ENCODE data around the gene STARD13. TPM values are rescaled to one million over a fixed set of nuclear protein-coding genes. Genes with fewer than 3 reads are reported as not detected.

The STARD13 gene
- total RNA-seq, 2 donors from 2014 or later, result 0.50 to 1.4 TPM

DNA sequence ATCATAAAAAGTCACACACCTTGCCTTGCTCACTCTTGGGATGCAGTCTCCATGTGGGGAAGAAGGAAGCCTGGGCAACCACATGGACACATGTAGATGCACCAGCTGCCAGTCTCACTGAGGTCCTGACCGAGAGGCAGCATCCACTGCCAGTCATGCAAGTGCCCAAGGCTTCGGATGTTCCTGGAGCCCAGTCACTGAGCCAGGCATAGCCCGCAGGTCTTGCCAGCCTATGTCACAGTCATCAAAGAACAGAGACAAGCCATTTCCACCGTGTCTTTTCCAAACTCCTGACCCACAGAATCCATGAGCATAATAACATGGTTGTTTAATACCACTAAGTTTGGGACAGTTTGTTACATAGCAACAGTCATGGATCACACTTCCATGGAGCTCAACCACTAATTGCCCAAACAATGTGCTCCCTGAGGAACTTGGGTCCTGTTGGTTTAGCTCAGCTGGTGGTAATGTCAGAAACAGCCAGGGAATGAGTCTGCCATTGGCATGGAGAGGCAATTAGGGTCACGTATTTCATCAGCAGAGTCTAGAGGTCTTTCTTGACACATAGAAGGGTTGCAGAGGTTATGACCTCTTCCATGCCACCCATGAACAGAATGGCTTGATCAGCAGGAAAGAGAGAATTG lies 21.5 kb downstream of the STARD13 start:
- no peak for DNase-seq
- no peaks in the 10 kb centered on the region for H3K27me3 Mint-ChIP-seq (ENCODE audit: low read depth)
- H3K4me3 Mint-ChIP-seq, result no peak overlapping the region
- H3K27ac Mint-ChIP-seq, result no peak overlapping the region
- H3K36me3 Mint-ChIP-seq (ENCODE audit: insufficient read depth in 2 of 2), result no peaks in the 10 kb centered on the region
- no peaks in the 10 kb centered on the region for H3K9me3 Mint-ChIP-seq
- H3K4me1 Mint-ChIP-seq (ENCODE audit: low read depth), result no peaks in the 10 kb centered on the region
- ATAC-seq (replicated peaks in 1 of 2), result no peak

DNA sequence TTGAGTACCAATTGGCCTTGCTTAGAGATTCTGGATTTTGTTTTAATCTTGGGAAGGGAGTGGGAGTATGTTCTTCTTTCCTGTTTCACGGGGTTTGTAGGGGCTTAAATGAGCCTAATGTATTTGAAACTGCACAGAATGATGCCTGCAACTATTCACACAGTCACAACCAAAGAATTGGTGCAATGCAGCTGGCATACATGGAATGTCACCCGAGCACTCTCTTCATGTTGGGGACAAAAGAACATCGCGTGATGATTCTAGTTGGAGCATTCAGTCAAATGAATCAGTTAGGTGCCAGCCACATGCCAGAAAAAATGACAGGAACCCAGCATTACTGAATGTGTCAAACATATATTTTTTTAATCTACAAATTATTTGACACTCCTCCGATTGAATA lies 22.1 kb downstream of the STARD13 start:
- Mint-ChIP-seq H3K27ac (no peak overlapping the region), H3K9me3 (no peaks in the 10 kb centered on the region), H3K36me3 (ENCODE audit: insufficient read depth in 2 of 2) (no peaks in the 10 kb centered on the region), H3K4me1 (ENCODE audit: low read depth) (no peaks in the 10 kb centered on the region), H3K4me3 (no peak overlapping the region), H3K27me3 (ENCODE audit: low read depth) (no peaks in the 10 kb centered on the region)
- ATAC-seq (replicated peaks in 1 of 2), result no peak
- DNase-seq, result no peak

DNA sequence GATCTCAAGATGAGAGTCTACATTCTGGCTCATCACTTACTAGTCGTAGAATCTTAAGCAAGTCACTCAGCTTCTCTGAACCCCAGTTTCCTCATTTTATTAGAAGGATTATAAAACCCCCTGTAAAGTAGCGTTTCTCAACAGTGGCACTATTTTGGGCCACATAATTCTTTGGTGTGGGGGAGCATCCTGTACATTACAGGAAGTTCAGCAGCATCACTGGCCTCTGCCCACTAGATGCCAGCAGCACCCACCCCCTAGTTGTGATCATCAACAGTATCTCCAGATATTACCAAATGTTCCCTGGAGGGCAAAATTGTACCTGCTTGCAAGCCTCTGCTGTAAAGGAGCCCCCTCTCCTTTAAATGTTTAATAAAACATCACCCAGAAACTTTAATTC lies 22.6 kb downstream of the STARD13 start:
- no peaks in the 10 kb centered on the region for H3K9me3 Mint-ChIP-seq

DNA sequence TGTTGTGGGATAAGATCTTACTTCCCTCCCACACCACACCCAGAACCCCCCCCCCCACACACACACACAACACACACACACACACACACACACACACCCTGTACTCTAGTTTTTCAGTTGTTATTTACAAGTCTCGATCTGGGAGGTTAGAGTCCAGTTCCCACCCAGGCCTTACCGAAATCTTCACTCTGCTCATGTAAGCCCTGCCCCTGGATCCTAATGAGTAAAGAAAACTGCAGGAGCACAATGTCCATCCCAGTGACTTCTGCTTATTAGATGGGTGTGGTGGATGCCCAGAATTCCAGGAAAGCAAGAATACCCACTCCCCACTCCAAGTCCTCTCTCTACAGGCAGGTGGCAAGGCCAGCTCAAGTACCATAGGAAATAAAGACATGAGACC lies 23.0 kb downstream of the STARD13 start:
- Mint-ChIP-seq H3K4me1 (ENCODE audit: low read depth) (no peaks in the 10 kb centered on the region), H3K27ac (no peak overlapping the region), H3K9me3 (no peaks in the 10 kb centered on the region), H3K36me3 (ENCODE audit: insufficient read depth in 2 of 2) (no peaks in the 10 kb centered on the region), H3K4me3 (no peak overlapping the region), H3K27me3 (ENCODE audit: low read depth) (no peaks in the 10 kb centered on the region)
- ATAC-seq (replicated peaks in 1 of 2) (no peak), DNase-seq (no peak)

More for the DNA sequence above, 22.6 kb downstream of the STARD13 start:
- no peak overlapping the region for H3K27ac Mint-ChIP-seq
- no peak for ATAC-seq (replicated peaks in 1 of 2)
- DNase-seq, result no peak
- no peaks in the 10 kb centered on the region for H3K36me3 Mint-ChIP-seq (ENCODE audit: insufficient read depth in 2 of 2)
- H3K4me3 Mint-ChIP-seq, result no peak overlapping the region
- no peaks in the 10 kb centered on the region for H3K27me3 Mint-ChIP-seq (ENCODE audit: low read depth)
- H3K4me1 Mint-ChIP-seq (ENCODE audit: low read depth), result no peaks in the 10 kb centered on the region

DNA sequence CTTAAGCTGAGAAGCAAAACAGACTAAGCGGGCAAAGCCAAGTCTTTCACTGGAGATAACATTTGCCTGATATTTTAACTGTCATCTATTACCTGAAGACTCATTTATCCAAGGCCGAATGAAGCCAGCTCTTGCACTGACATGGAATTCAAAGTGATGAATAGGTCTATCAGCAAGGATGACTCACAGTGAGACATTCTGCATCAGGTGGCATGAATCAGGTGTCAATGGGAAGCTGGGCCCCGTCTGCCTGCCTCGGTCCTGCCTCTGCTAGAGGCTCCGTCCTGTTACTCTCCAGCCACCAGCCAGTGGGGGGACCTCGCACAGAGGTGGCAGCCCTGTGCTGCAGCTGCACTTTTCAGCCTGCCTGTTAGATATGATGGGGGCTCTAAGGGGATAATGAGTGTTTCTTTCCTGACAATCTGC lies 23.5 kb downstream of the STARD13 start:
- Mint-ChIP-seq H3K27me3 (ENCODE audit: low read depth) (no peaks in the 10 kb centered on the region), H3K36me3 (ENCODE audit: insufficient read depth in 2 of 2) (no peaks in the 10 kb centered on the region), H3K9me3 (no peaks in the 10 kb centered on the region), H3K27ac (no peak overlapping the region), H3K4me1 (ENCODE audit: low read depth) (no peaks in the 10 kb centered on the region), H3K4me3 (no peak overlapping the region)
- DNase-seq, result no peak
- ATAC-seq (replicated peaks in 1 of 2), result no peak

DNA sequence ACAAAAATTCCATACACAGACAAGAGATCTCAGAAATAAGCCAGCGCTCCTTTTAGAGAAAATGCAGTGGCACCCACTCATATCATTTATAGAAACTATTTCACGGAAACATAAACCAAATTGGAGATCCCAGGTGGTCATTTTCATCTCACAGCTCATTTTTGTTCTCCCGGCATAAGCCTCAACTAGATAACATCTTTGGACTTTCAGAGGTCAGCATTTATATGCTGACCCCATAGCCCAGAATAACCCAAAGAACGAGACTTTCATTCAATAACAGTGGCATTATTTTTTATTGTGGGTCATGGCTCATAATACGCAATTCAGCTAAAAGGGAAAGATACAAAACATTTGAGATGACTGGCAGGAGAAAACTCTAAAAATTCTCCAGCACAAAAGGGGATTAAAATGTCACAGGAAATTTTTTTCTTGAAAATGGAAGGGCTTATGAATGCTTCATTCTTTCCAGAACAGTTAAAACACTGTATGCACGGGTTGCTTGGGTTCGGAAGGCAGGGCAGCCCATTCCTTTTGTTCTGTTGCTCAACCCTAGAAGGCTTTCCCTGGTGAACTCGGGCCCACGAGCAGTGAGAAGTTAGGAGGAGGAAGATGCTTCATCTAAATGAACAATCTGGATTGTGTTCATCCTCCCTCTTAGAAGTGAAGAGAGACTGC lies 24.0 kb downstream of the STARD13 start:
- no peak overlapping the region for H3K4me3 Mint-ChIP-seq
- H3K27me3 Mint-ChIP-seq (ENCODE audit: low read depth), result no peaks in the 10 kb centered on the region
- no peaks in the 10 kb centered on the region for H3K36me3 Mint-ChIP-seq (ENCODE audit: insufficient read depth in 2 of 2)
- no peaks in the 10 kb centered on the region for H3K4me1 Mint-ChIP-seq (ENCODE audit: low read depth)
- DNase-seq (no peak), ATAC-seq (replicated peaks in 1 of 2) (no peak)
- no peak overlapping the region for H3K27ac Mint-ChIP-seq
- H3K9me3 Mint-ChIP-seq, result no peaks in the 10 kb centered on the region

DNA sequence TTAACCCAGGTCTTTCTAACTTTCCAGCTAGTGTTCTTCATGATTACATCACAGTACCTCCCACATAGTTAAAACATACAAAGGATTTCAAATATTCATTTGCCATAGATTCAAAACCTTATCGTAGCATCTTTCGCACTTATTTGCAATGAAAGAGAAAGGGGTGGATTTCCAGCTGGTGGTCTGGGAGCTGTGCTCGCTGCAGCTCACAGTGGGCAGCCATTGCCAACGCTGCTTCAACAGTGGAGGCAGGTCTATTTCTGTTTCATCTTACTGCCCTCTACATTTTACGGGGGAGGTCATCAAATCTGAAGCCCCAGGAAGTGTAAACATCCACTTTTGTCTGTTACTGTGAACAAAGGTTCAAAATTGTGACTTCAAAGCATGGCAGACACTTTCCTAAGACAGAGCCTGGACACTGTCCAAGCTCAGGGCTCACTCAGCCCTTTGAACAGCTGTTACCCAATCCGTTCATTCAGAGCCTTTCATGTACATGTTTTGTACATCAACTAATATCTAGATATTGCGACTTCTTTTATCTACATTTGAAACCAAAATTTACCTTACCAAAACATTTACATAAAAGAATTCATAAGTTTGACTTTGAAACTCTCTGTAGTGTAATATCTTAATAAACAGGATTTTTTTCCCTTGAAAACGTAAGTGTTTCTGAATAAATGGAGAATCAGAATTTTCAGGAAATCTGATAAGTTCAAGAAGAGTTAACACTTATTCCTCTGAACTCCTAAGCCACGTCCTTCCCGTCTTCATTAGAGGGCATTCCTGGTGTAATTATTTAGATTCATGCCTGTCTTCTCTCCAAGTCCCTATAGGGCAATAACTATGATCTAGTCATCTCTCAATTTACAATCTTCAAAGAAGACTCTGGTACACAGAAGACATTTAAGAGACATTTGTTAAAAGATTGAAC lies 25.1 kb downstream of the STARD13 start:
- Mint-ChIP-seq H3K27ac (no peak overlapping the region), H3K4me1 (ENCODE audit: low read depth) (no peaks in the 10 kb centered on the region), H3K4me3 (no peak overlapping the region), H3K9me3 (no peaks in the 10 kb centered on the region), H3K36me3 (ENCODE audit: insufficient read depth in 2 of 2) (no peaks in the 10 kb centered on the region), H3K27me3 (ENCODE audit: low read depth) (no peaks in the 10 kb centered on the region)
- ATAC-seq (replicated peaks in 1 of 2) (no peak), DNase-seq (no peak)

DNA sequence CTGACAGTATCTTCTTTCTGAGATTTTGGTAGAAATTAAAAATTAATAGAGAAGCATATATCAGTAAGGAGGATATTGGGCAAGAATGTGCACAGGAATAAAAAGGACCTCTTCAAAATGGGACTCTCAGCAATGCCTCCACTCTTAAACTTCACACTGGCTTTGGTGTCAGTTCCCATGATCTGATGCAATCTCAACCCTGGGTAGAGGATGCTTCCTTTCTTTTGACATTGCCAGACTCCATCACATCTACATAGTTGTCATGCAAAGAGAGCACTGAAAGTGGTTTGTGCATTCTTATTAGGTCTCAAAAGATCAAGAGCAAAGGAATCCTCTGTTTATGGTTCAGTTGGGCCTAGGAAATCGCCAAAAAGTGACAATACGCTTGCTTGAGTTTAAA lies 26.3 kb downstream of the STARD13 start:
- Mint-ChIP-seq H3K27me3 (ENCODE audit: low read depth) (no peaks in the 10 kb centered on the region), H3K9me3 (no peaks in the 10 kb centered on the region), H3K36me3 (ENCODE audit: insufficient read depth in 2 of 2) (no peaks in the 10 kb centered on the region), H3K27ac (no peak overlapping the region), H3K4me3 (no peak overlapping the region), H3K4me1 (ENCODE audit: low read depth) (no peaks in the 10 kb centered on the region)
- no peak for ATAC-seq (replicated peaks in 1 of 2)
- DNase-seq, result no peak

DNA sequence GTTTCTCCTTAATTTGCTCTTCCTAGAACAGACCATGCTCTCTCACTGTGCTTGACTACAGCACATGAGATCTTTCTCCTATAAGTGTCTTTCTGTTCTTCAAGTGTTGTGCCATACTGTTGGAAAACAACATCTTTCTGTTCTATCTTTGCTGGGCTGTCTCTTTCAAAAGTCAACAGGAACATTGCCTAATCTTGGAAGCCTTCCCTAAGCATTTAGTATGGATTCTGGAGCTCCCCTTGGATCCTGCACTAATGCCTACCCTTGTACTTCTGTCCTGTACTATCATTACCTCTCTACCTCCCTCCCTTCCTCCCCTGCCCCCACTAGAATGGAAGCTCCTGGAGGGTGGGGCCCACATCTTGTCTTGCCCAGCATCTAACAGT lies 26.8 kb downstream of the STARD13 start:
- H3K27me3 Mint-ChIP-seq (ENCODE audit: low read depth), result no peaks in the 10 kb centered on the region
- H3K4me1 Mint-ChIP-seq (ENCODE audit: low read depth), result no peaks in the 10 kb centered on the region
- H3K27ac Mint-ChIP-seq, result no peak overlapping the region
- no peak for DNase-seq
- no peak overlapping the region for H3K4me3 Mint-ChIP-seq
- H3K9me3 Mint-ChIP-seq, result no peaks in the 10 kb centered on the region
- ATAC-seq (replicated peaks in 1 of 2), result no peak
- H3K36me3 Mint-ChIP-seq (ENCODE audit: insufficient read depth in 2 of 2), result no peaks in the 10 kb centered on the region

DNA sequence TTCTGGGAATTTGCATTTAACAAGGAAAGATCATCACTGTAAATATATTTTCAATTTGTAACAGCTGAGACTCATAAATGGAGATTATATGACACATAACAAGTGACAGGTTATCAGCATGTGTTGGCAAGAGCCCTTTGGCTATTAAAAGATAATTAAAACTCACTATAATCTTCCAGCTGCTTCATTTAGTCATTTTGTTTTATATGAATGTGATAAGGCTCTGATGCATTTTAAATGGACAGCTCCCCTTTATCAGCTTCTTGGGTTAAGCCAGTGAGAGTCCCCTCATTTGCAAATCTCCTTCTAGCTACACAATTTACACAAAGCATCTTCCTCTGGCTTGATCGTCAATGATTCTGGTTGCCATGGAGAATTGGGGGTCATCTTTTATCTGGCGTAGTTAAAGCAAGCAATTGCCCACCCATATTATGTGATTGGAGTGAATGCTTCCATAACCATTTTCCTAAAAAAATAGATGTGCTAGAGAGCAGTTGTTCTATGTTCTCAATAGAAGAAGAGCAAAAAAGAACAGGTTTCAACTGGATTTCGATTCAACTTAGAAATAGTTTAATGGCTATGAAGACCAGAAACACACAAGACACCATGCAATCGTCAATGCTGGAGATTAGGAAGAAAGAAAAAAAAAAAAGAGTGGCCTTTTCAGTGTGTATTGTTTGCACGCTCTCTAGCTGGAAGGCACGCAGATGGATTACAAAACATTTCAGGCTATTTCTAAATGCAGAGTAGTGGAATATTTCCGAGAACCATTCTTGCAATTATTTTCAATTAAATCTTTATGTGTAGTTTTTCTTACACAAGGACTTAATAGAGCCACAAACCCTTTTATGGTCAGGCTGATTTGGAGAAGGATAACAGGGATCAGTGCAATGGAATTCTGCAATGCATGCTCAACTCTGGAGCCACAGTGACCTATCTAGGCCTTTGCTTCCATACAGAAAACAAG lies 27.4 kb downstream of the STARD13 start:
- Mint-ChIP-seq H3K36me3 (ENCODE audit: insufficient read depth in 2 of 2) (no peaks in the 10 kb centered on the region), H3K4me1 (ENCODE audit: low read depth) (no peaks in the 10 kb centered on the region), H3K27me3 (ENCODE audit: low read depth) (no peaks in the 10 kb centered on the region), H3K27ac (no peak overlapping the region), H3K9me3 (no peaks in the 10 kb centered on the region), H3K4me3 (no peak overlapping the region)
- ATAC-seq (replicated peaks in 1 of 2), result no peak
- no peak for DNase-seq

DNA sequence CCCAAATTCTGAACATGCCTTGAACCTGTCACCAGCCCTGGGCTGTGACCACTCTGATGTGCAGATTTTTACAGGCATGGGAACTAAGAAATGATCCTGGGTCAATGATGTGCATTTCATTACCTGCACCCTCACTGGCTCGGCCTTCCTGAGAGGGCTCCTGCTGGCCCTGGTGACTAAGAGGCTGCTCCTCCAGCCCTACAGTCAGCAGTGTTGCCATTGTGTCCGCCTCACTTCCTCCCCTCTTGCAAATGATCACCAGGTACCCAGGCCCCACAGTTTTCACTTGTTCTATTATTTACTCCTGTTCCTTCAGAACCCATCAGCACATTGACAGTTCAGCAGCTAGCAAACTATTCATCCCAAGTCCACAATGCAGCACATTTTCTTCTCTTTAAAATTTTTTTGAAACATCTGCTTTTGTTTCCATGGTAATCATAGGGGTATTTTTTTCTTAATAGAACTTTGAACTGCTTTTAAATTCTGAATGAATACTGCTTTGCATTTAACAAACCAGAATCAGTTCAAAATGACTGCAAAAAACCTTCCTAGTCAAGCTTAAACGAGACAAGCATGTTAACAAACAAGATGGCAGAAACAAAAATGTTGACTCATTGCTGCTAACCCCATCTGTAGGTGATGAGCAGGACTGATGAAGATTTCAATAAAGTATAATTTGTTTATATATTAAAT lies 29.3 kb downstream of the STARD13 start:
- Mint-ChIP-seq H3K27me3 (ENCODE audit: low read depth) (no peaks in the 10 kb centered on the region), H3K9me3 (no peaks in the 10 kb centered on the region), H3K4me1 (ENCODE audit: low read depth) (no peaks in the 10 kb centered on the region), H3K36me3 (ENCODE audit: insufficient read depth in 2 of 2) (no peaks in the 10 kb centered on the region), H3K4me3 (no peak overlapping the region), H3K27ac (no peak overlapping the region)
- no peak for DNase-seq
- no peak for ATAC-seq (replicated peaks in 1 of 2)

DNA sequence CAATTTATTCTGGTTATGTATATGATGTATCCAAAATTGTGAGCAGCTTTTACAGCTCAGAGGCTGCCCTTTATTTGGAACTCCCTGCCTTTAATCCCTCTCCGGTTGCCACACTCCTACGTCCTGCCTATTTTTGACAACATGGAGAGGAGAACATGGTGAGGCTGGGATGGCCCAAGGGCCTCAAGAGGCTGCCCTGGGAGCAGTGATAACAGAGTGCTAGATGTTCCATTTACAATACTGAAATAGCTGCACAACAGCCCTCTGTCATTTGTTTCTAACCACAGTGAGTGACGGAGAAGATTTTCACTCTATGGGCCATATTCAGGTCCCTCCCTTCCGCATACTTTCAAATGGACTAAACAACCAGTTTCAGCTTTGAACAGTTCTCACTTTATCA lies 33.4 kb downstream of the STARD13 start:
- Mint-ChIP-seq H3K36me3 (ENCODE audit: insufficient read depth in 2 of 2) (no peaks in the 10 kb centered on the region), H3K9me3 (no peaks in the 10 kb centered on the region), H3K27ac (no peak overlapping the region), H3K4me1 (ENCODE audit: low read depth) (no peaks in the 10 kb centered on the region), H3K27me3 (ENCODE audit: low read depth) (no peaks in the 10 kb centered on the region), H3K4me3 (no peak overlapping the region)
- DNase-seq (no peak), ATAC-seq (replicated peaks in 1 of 2) (no peak)

Data from activated T-cell treated with anti-CD3 and anti-CD28 coated beads, Interleukin-2, amount 50 U/mL, for 72 hours (primary cell).